Choroid plexus epithelial cell (primary cell): Measurements from ENCODE around the gene POLR3A.
"Not testable (repeated sequence)": the region's sequence is repeated elsewhere in the genome, so short reads cannot be mapped to it uniquely, and the experiment has no call there.

Experiments
- DNase-seq: peaks from one replicate; pipeline ENCODE4 v3.0.0-alpha.2; 2010; ENCODE audit warnings: low read depth
- H3K4me3 ChIP-seq: 2 replicates; pipeline ENCODE4 v1.5.1; 2011; ENCODE audit warnings: low read depth, mild to moderate bottlenecking, control low read depth, low read length, moderate library complexity
- TF ChIP-seq, protein P1 (sequence below): conservative IDR thresholded peaks from 2 replicates; pipeline ENCODE4 v1.5.1; 2011; ENCODE audit warnings: low read depth, mild to moderate bottlenecking, control low read depth, inconsistent platforms, low read length, moderate library complexity

POLR3A gene

DNA sequence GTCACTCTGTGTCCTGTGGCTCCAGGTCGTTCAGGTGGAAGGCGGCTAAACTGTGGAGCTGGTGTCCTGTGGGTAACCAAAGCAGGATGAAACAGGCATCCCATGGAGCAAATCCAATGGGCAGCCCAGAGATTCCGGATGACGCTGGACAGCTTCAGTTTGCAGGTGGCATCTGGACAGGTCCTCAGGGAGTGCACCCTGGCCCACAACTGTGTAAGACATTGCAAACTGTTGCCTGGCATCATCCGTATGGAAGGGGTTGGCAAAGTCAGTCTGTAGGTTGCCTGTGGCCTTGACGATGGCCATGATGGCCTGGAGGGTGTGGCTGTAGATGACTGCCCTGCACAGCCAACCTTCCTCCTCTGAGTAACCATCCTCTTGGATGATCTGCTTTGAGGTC lies 39.8 kb upstream of the POLR3A start:
- TF ChIP-seq, protein P1, sequence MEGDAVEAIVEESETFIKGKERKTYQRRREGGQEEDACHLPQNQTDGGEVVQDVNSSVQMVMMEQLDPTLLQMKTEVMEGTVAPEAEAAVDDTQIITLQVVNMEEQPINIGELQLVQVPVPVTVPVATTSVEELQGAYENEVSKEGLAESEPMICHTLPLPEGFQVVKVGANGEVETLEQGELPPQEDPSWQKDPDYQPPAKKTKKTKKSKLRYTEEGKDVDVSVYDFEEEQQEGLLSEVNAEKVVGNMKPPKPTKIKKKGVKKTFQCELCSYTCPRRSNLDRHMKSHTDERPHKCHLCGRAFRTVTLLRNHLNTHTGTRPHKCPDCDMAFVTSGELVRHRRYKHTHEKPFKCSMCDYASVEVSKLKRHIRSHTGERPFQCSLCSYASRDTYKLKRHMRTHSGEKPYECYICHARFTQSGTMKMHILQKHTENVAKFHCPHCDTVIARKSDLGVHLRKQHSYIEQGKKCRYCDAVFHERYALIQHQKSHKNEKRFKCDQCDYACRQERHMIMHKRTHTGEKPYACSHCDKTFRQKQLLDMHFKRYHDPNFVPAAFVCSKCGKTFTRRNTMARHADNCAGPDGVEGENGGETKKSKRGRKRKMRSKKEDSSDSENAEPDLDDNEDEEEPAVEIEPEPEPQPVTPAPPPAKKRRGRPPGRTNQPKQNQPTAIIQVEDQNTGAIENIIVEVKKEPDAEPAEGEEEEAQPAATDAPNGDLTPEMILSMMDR = no peak
- no peak overlapping the region for H3K4me3 ChIP-seq
- DNase-seq = no peak

DNA sequence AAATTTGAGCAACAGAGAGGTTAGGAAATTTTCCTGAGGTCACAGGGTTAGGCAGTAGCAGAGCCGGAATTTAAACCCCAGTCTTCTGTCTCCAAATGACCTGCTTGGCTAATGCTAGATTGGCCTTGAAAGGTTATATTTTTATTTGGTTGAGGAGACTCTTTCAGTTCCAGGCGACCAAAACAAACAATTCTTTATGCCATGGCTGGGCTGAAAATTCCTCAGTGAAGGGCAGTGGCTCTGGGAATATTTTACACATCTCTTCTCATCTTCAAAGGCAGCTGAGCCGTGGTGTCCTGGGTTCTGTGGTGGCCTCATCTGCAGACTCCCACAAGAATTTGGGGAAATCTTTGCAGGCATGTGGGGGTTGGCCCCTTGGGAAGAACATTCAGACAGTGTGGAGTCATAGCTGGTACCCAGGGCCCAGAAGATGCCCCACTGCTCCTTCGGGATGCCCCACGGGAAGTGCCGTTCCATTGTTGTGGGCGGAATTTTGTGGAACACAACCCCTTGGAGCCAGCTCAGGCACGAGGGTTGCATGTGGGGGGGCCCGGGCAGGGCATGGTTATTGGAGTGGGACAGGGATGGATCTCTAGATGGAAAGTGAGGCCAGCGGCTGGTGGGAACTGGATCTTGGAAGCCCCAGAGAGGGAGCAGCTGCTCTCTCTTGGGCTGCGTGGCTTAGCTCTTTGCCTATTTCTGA lies 37.6 kb upstream of the POLR3A start:
- no peak overlapping the region for H3K4me3 ChIP-seq
- TF ChIP-seq, protein P1 = no peak
- no peak for DNase-seq

DNA sequence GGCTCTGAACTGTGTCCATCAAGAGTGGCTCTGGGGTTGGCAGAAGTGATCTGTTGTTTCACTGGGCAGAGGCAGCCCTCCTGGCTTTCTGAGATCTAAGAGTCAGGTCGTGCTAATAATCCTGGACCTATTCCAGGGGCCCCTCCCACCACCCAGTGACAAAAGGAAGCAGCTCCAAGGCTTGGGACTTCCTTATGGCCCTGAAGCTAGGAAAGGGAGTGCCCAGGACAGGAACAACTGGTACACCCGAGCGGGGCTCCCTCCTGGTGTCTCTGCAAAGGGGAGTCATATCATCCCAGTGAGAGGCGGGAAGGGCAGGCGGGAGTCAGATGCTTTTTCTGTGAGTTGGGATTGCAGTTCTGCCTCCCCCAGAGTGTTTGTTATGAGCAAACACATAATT lies 36.7 kb upstream of the POLR3A start:
- TF ChIP-seq, protein P1 = no peak
- H3K4me3 ChIP-seq = no peak overlapping the region

DNA sequence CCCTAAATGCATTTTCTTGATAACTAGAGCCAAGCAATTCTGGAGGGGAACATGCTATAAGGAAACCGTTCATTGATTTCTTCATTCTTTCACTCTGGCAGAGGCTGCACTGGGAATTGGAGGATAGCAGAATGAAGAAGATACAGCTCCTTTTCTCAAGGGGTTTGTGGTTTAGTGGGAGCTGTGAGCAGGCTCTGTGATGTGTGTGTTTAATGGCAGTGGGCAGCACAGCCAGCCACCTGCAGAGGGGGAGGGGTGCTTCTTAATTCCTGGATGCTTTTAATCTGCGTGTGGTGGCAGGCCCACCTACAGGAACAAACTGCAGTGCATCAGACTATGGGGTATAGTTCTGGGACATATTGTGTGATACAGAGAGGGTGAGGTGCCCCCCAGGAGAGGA lies 36.3 kb upstream of the POLR3A start:
- TF ChIP-seq, protein P1 = no peak
- no peak for DNase-seq
- no peak overlapping the region for H3K4me3 ChIP-seq

More for the DNA sequence above, 36.7 kb upstream of the POLR3A start:
- DNase-seq = no peak

DNA sequence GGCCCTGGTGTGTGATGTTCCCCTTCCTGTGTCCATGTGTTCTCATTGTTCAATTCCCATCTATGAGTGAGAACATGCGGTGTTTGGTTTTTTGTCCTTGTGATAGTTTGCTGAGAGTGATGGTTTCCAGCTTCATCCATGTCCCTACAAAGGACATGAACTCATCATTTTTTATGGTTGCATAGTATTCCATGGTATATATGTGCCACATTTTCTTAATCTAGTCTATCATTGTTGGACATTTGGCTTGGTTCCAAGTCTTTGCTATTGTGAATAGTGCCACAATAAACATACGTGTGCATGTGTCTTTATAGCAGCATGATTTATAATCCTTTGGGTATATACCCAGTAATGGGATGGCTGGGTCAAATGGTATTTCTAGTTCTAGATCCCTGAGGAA lies 35.6 kb upstream of the POLR3A start:
- not testable (repeated sequence) for H3K4me3 ChIP-seq, DNase-seq

DNA sequence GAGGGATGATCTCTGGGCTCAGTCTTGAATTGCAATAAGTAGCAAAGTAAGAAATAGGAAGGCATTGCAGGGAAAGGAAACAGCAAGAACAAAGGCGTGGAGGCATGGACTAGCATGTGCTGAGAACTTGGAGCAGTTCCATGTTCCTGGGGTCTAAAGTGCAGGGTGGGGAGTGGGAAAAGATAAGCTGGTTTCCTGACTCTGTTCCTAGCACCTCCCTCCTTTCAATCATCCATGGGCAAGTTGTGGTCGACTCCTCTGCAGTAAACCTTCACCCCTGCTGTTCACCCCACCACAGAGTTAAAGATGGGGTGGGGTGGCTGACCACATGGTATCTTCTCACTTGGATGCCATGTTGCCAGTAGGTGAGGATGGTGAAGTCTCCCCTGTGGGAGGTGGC lies 33.9 kb upstream of the POLR3A start:
- DNase-seq = no peak
- no peak overlapping the region for H3K4me3 ChIP-seq
- TF ChIP-seq, protein P1 = no peak

DNA sequence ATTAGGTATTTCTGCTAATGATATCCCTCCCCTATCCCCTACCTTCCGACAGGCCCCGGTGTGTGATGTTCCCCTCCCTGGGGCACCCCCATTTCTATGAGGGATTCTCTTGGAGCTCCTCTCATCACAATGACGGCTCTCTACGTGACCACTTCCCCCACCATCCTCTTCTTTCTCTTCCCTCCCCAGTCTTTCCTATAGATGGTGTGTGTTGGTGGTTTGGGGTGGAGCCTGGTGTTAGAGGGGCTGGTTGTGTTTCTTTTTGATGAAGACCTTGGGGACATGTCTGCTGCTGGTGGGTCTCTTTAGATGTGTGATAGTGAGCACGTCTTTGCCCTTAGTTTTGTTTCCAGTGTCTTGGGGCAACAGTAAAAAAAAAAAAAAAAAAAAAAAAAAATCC lies 33.0 kb upstream of the POLR3A start:
- TF ChIP-seq, protein P1 = no peak
- no peak overlapping the region for H3K4me3 ChIP-seq
- no peak for DNase-seq
